HG03135 (cell line): ENCODE measurements around the gene KIAA1328.

ENCODE experiments used
- ATAC-seq: cut with Tn5 transposase; IDR thresholded peaks from one replicate; pipeline ENCODE4 v1.9.1; 2021; ENCODE audit warnings: mild to moderate bottlenecking, moderate library complexity; ENCODE audit not compliant: unreplicated experiment

Gene KIAA1328

GRCh38 chr18:37188016-37188791, 359.3 kb downstream of the KIAA1328 start:
- ATAC-seq, result no peak

- ATAC-seq, result no peak
These were observed 370.8 kb downstream of the KIAA1328 start for GRCh38 chr18:37199741-37200140.

- ATAC-seq, result no peak
These were observed 378.4 kb downstream of the KIAA1328 start for GRCh38 chr18:37207343-37207742.

GRCh38 chr18:37210781-37211180, 381.9 kb downstream of the KIAA1328 start:
- no peak for ATAC-seq

- no peak for ATAC-seq
These were observed 389.2 kb downstream of the KIAA1328 start for GRCh38 chr18:37218022-37218590.

GRCh38 chr18:37219257-37219656, 390.3 kb downstream of the KIAA1328 start:
- no peak for ATAC-seq

GRCh38 chr18:37222354-37222998, 393.5 kb downstream of the KIAA1328 start:
- ATAC-seq, result no peak

- no peak for ATAC-seq
These were observed 394.1 kb downstream of the KIAA1328 start for GRCh38 chr18:37222999-37223378.

GRCh38 chr18:37225279-37225678, 396.4 kb downstream of the KIAA1328 start:
- ATAC-seq, result no peak

GRCh38 chr18:37230768-37231167, 401.8 kb downstream of the KIAA1328 start:
- ATAC-seq, result no peak

- no peak for ATAC-seq
These were observed 402.3 kb downstream of the KIAA1328 start for GRCh38 chr18:37231251-37231650.

GRCh38 chr18:37235583-37235982, 406.7 kb downstream of the KIAA1328 start:
- no peak for ATAC-seq

- no peak for ATAC-seq
These were observed 409.6 kb downstream of the KIAA1328 start for GRCh38 chr18:37238282-37239108.

GRCh38 chr18:37242091-37242490, 413.2 kb downstream of the KIAA1328 start:
- ATAC-seq, result no peak

- no peak for ATAC-seq
These were observed 414.1 kb downstream of the KIAA1328 start for GRCh38 chr18:37242826-37243560.

GRCh38 chr18:37243741-37244140, 414.8 kb downstream of the KIAA1328 start:
- ATAC-seq, result no peak

- no peak for ATAC-seq
These were observed 415.7 kb downstream of the KIAA1328 start for GRCh38 chr18:37244618-37245017.

GRCh38 chr18:37246779-37247340, 417.9 kb downstream of the KIAA1328 start:
- no peak for ATAC-seq

- no peak for ATAC-seq
These were observed 418.7 kb downstream of the KIAA1328 start for GRCh38 chr18:37247497-37248161.

- ATAC-seq, result no peak
These were observed 419.4 kb downstream of the KIAA1328 start for GRCh38 chr18:37248281-37248680.
